Measurements from ENCODE around the gene CALML4.

Gene CALML4

GRCh38 chr15:68209735-68210408, 4.7 kb upstream of the CALML4 start:
- peaks cover 14% of the 10 kb centered on the region; the same call in 1 of the 2 replicates for H3K36me3 ChIP-seq (ENCODE audit: insufficient read depth, low read length)
- no peaks in the 10 kb centered on the region for H3K27me3 ChIP-seq (ENCODE audit: insufficient read depth, low read length)
- H4K20me1 ChIP-seq (ENCODE audit: insufficient read depth, low read length), result no peaks in the 10 kb centered on the region
- no peaks in the 10 kb centered on the region for H3K79me2 ChIP-seq (ENCODE audit: insufficient read depth, low read length)
- no peak overlapping the region for H2AFZ ChIP-seq (ENCODE audit: low read length)
- no peaks in the 10 kb centered on the region for H3F3A ChIP-seq (ENCODE audit: insufficient read depth, low read length)
- H3K4me3 ChIP-seq (ENCODE audit: low read depth, low read length, poor library complexity, severe bottlenecking), result no peak overlapping the region
- peak overlapping the region; percentile 42; the same call in 1 of the 2 replicates for H3K9ac ChIP-seq (ENCODE audit: low read length)
- peaks cover 34% of the 10 kb centered on the region for H3K4me1 ChIP-seq (ENCODE audit: insufficient read depth, low read length, severe bottlenecking)
- H3K9me3 ChIP-seq (ENCODE audit: low read length), result no peaks in the 10 kb centered on the region
- TF ChIP-seq CTCF (IDR thresholded peaks at IDR 0.05; ENCODE audit: low read length), result no peak
- TF ChIP-seq EZH2 (IDR thresholded peaks at IDR 0.05; ENCODE audit: borderline replicate concordance, low read length), result no peak
- H3K27ac ChIP-seq (ENCODE audit: low read depth, low read length, poor library complexity, severe bottlenecking), result peak overlapping the region; percentile 71
- no peaks in the 10 kb centered on the region for H3K9me2 ChIP-seq (ENCODE audit: low read depth, low read length)
- peak overlapping the region; percentile 23; the same call in 1 of the 2 replicates for H3K4me2 ChIP-seq (ENCODE audit: low read length)

GRCh38 chr15:68209272-68209671, 4.1 kb upstream of the CALML4 start:
- Histone ChIP-seq H4K20me1 (ENCODE audit: insufficient read depth, low read length) (no peaks in the 10 kb centered on the region), H2AFZ (ENCODE audit: low read length) (no peak overlapping the region), H3K4me1 (ENCODE audit: insufficient read depth, low read length, severe bottlenecking) (peaks cover 34% of the 10 kb centered on the region), H3K27me3 (ENCODE audit: insufficient read depth, low read length) (no peaks in the 10 kb centered on the region), H3K27ac (ENCODE audit: low read depth, low read length, poor library complexity, severe bottlenecking) (peak overlapping the region; percentile 71), H3K9me2 (ENCODE audit: low read depth, low read length) (no peaks in the 10 kb centered on the region), H3K4me3 (ENCODE audit: low read depth, low read length, poor library complexity, severe bottlenecking) (no peak overlapping the region), H3K79me2 (ENCODE audit: insufficient read depth, low read length) (no peaks in the 10 kb centered on the region), H3F3A (ENCODE audit: insufficient read depth, low read length) (no peaks in the 10 kb centered on the region), H3K4me2 (ENCODE audit: low read length) (peak overlapping the region; percentile 23; the same call in 1 of the 2 replicates), H3K36me3 (ENCODE audit: insufficient read depth, low read length) (peaks cover 11% of the 10 kb centered on the region; the same call in 1 of the 2 replicates), H3K9me3 (ENCODE audit: low read length) (no peaks in the 10 kb centered on the region), H3K9ac (ENCODE audit: low read length) (peak overlapping the region; percentile 12; the same call in 1 of the 2 replicates)
- TF ChIP-seq CTCF (IDR thresholded peaks at IDR 0.05; ENCODE audit: low read length) (no peak), EZH2 (IDR thresholded peaks at IDR 0.05; ENCODE audit: borderline replicate concordance, low read length) (no peak)

GRCh38 chr15:68208636-68209240, 3.6 kb upstream of the CALML4 start:
- Histone ChIP-seq H3K27ac (ENCODE audit: low read depth, low read length, poor library complexity, severe bottlenecking) (peak overlapping the region; percentile 71), H3K4me1 (ENCODE audit: insufficient read depth, low read length, severe bottlenecking) (peaks cover 34% of the 10 kb centered on the region), H3K4me3 (ENCODE audit: low read depth, low read length, poor library complexity, severe bottlenecking) (no peak overlapping the region), H2AFZ (ENCODE audit: low read length) (no peak overlapping the region), H4K20me1 (ENCODE audit: insufficient read depth, low read length) (no peaks in the 10 kb centered on the region), H3F3A (ENCODE audit: insufficient read depth, low read length) (no peaks in the 10 kb centered on the region), H3K27me3 (ENCODE audit: insufficient read depth, low read length) (no peaks in the 10 kb centered on the region), H3K9ac (ENCODE audit: low read length) (no peak overlapping the region; the same call in 1 of the 2 replicates), H3K4me2 (ENCODE audit: low read length) (peak overlapping the region; percentile 0; the same call in 1 of the 2 replicates), H3K79me2 (ENCODE audit: insufficient read depth, low read length) (no peaks in the 10 kb centered on the region), H3K36me3 (ENCODE audit: insufficient read depth, low read length) (peaks cover 11% of the 10 kb centered on the region; the same call in 1 of the 2 replicates), H3K9me2 (ENCODE audit: low read depth, low read length) (no peaks in the 10 kb centered on the region), H3K9me3 (ENCODE audit: low read length) (no peaks in the 10 kb centered on the region)
- TF ChIP-seq CTCF (IDR thresholded peaks at IDR 0.05; ENCODE audit: low read length) (no peak), EZH2 (IDR thresholded peaks at IDR 0.05; ENCODE audit: borderline replicate concordance, low read length) (no peak)

Data from OCI-LY1 (cell line).